Activated T-helper 1 cell treated with Interleukin-2 at 50 U/mL for 16 hours (primary cell): ENCODE results near the gene ITGA4.

Source experiments
- DNase-seq: peaks from one replicate; pipeline ENCODE4 v3.0.0-alpha.2; 2020; ENCODE audit warnings: low read depth

ITGA4 gene

DNA sequence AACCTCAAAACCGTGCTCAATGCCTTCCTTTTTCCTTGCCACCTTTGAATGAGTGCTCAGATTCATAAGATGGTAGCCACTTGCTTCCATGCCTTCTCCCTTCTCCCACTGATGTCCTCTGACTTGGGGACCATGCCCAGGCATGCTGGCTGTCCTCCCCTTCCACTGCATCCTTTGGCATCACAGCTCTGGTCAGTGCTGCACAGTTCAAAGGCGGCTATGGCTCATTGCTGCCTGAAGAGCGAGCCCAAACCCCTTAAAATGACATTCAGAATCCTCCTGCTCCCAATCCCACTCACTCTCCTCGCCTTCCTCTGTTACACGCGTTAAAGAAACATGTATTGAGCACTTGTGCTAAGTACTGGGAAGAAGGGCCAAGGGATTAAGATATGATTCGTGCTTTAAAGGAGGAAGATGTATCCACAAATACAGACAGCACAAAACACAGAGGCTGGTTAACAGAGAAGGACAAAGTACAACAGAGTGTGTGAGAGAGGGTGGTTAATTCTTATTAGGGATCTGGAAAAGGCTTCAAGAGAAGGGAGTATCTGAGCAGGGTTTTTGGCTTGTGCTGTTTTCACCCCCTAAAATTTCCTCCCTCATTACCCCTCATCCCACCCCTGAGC, 118.0 kb downstream of the ITGA4 start:
- no peak for DNase-seq

DNA sequence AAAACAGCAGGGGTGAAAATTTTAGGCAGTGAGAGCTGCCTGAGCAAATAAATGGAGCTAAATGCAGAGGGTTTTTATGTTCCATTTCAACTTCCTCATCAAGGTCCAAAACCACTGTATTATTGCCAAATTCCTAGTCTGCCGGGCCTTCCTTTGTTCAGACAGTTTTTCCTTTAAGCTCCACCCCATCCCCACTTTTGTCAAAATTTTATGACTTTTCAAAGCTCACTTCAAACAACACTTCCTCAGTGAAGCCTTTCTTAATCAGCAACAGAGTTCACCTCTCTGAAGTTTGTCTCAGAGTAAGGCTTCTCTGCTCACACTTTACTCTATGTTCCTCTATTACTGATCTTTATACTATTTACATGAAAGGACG, 118.5 kb downstream of the ITGA4 start:
- no peak for DNase-seq

DNA sequence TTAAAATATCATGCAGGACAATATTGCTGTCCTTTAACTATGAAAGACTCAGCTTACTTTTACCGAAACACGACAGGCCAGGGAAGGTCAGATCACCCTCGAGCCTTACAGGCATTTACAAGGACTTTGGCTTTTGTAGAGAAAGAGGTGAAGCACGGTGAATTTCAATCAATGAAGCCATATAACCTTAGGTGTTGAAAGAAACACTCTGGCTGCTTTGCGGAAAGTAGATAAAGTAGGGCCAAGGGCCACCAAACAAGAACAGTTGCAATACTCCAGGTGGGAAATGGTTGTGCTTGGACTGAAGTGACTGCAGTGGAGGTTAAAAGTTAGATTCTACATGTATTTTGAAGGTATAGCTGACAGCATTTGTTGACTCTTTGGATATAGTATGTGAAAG, 119.2 kb downstream of the ITGA4 start:
- no peak for DNase-seq

DNA sequence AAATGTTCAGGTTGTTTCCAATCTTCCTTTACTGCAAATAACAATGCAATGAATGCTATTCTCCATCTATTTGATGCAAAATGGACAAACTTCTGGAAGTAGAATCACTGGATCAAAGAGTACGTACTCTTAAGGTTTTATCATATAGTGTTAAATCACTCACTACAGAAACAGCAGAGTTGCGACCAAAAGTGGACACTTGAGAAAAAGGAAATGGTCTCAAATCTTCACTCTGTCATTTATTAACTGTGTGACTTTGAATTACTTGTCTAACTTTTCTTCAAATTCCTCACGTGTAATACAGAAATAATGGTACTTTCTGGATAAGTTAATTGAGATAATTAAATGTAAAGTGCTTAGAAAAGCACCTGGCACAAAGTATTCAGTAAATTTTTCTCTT, 121.6 kb downstream of the ITGA4 start:
- no peak for DNase-seq

DNA sequence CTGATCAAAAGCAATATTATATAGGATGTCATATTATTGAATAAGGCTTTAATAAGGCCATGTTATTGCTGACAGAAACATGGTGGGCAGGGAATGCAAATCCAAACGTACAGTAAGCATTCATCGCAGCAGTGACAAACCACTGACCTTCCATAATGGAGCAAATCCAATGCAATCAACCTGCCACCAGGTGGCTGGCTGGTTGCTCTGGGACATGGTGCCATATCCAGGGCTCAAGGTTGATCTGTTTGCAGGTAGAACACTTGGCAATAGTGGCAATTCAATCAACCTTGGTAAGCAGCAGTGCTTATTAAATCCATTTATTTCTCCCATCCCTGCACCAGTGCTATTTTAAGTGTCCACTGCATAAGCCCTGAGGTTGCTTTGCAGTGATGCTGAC, 124.3 kb downstream of the ITGA4 start:
- no peak for DNase-seq

DNA sequence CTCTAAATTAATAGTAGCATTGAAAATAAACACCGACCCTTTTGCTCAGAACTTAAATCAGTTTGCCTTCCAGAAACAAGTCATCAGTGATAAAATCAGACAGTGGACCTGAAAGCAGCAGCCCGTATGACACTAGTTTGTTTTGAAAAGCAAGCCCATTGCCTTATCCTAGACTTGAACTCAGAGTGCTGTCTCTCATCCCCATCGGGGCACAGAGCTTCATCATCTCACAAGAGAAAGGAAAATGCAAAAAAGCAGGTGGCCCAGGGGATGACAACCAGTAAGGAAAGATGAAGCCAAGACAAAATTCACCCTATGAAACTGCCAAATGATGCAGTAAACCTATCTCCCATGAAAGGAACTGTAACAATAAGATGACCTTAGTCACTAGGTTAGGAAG, 128.5 kb downstream of the ITGA4 start:
- DNase-seq, result no peak
